ENCODE data around the gene RARS2. TPM values are rescaled to one million over a fixed set of nuclear protein-coding genes. Genes with fewer than 3 reads are reported as not detected.

Gene RARS2
- total RNA-seq, 4 donors from 2014 or later: 11.4 to 21.1 (median 13.4) TPM

- Histone ChIP-seq H3K27me3 (no peaks in the 10 kb centered on the region), H3K36me3 (peaks cover 0 to 16% of the 10 kb centered on the region in 2 donors), H3K9me3 (no peaks in the 10 kb centered on the region), H3K27ac (no peak overlapping the region), H3K4me3 (no peak overlapping the region), H3K4me1 (peaks cover 0 to 5% of the 10 kb centered on the region in 2 donors)
- TF ChIP-seq, protein P1, sequence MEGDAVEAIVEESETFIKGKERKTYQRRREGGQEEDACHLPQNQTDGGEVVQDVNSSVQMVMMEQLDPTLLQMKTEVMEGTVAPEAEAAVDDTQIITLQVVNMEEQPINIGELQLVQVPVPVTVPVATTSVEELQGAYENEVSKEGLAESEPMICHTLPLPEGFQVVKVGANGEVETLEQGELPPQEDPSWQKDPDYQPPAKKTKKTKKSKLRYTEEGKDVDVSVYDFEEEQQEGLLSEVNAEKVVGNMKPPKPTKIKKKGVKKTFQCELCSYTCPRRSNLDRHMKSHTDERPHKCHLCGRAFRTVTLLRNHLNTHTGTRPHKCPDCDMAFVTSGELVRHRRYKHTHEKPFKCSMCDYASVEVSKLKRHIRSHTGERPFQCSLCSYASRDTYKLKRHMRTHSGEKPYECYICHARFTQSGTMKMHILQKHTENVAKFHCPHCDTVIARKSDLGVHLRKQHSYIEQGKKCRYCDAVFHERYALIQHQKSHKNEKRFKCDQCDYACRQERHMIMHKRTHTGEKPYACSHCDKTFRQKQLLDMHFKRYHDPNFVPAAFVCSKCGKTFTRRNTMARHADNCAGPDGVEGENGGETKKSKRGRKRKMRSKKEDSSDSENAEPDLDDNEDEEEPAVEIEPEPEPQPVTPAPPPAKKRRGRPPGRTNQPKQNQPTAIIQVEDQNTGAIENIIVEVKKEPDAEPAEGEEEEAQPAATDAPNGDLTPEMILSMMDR (IDR thresholded peaks at IDR 0.05 in 4 of 5, conservative IDR thresholded peaks at IDR 0.05 in 1 of 5): no peak
- no peak for TF ChIP-seq POLR2A (IDR thresholded peaks at IDR 0.05)
- in situ Hi-C loops (cut with MboI; ENCODE audit: low sequenced_read_pairs in 4 of 4) (no loop called here), intact Hi-C loops (cut with DNase I; ENCODE audit: low total_unique reads) (no loop called here)
- DNase-seq (no peak), ATAC-seq (no peak)
Observed at GRCh38 chr6:87543696-87544473, 45.9 kb downstream of the RARS2 start.

- H3K27me3 ChIP-seq: no peaks in the 10 kb centered on the region
- no peak for TF ChIP-seq POLR2A (IDR thresholded peaks at IDR 0.05)
- TF ChIP-seq, protein P1 (IDR thresholded peaks at IDR 0.05 in 4 of 5, conservative IDR thresholded peaks at IDR 0.05 in 1 of 5): no peak
- intact Hi-C loops (cut with DNase I; ENCODE audit: low total_unique reads) (no loop called here), in situ Hi-C loops (cut with MboI; ENCODE audit: low sequenced_read_pairs in 4 of 4) (no loop called here)
- no peak overlapping the region for H3K4me3 ChIP-seq
- H3K36me3 ChIP-seq: peaks cover 0 to 18% of the 10 kb centered on the region in 2 donors
- H3K27ac ChIP-seq: no peak overlapping the region
- DNase-seq (no peak), ATAC-seq (no peak)
- peaks cover 0 to 5% of the 10 kb centered on the region in 2 donors for H3K4me1 ChIP-seq
- H3K9me3 ChIP-seq: no peaks in the 10 kb centered on the region
Observed at GRCh38 chr6:87541744-87542143, 48.0 kb downstream of the RARS2 start.

DNA sequence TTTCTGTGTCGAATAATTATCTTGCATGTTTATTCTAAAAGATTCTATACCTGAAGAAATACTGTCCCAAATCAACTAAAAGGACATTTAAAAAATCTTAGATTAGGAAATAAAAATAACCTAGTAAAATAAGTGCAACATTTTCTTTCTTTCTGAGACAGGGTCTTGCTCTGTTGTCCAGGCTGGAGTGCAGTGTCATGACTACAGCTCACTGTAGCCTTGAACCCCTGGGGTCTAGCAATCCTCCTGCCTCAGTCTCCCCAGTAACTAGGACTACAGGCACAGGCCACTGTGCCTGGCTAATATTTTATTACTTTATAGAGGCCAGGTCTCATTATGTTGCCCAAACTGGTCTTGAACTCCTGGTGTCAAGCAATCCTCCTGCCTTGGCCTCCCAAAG, 48.7 kb downstream of the RARS2 start:
- Histone ChIP-seq H3K4me3 (no peak overlapping the region), H3K36me3 (peaks cover 0 to 18% of the 10 kb centered on the region in 2 donors), H3K27me3 (no peaks in the 10 kb centered on the region), H3K9me3 (no peaks in the 10 kb centered on the region), H3K27ac (no peak overlapping the region), H3K4me1 (peaks cover 0 to 5% of the 10 kb centered on the region in 2 donors)
- intact Hi-C loops (cut with DNase I; ENCODE audit: low total_unique reads): no loop called here
- in situ Hi-C loops (cut with MboI; ENCODE audit: low sequenced_read_pairs in 4 of 4): no loop called here
- TF ChIP-seq, protein P1 (IDR thresholded peaks at IDR 0.05 in 4 of 5, conservative IDR thresholded peaks at IDR 0.05 in 1 of 5): no peak
- no peak for TF ChIP-seq POLR2A (IDR thresholded peaks at IDR 0.05)
- DNase-seq (no peak), ATAC-seq (no peak)

DNA sequence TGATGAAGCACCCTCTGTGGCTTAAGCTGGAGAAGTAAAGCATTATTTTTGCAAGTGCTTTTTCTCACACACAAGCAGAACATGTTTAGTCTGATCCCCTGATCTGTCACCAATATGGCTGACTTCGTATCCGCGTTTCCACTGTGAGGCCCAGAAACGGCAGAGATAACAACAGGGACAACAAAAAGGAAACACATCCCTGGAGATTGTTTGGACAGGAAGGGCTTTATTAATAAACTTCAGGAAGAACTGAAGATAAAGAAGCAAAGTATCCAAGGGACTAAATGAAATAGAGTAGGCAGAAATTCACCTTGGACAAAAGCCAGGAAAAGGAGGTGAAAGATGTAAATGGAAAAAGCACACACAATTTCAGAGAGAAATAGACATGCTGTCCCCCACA, 49.2 kb downstream of the RARS2 start:
- H3K4me3 ChIP-seq: no peak overlapping the region
- H3K4me1 ChIP-seq: peaks cover 0 to 5% of the 10 kb centered on the region in 2 donors
- in situ Hi-C loops (cut with MboI; ENCODE audit: low sequenced_read_pairs in 4 of 4) (no loop called here), intact Hi-C loops (cut with DNase I; ENCODE audit: low total_unique reads) (no loop called here)
- H3K27me3 ChIP-seq: no peaks in the 10 kb centered on the region
- no peak for ATAC-seq
- peaks cover 0 to 18% of the 10 kb centered on the region in 2 donors for H3K36me3 ChIP-seq
- H3K9me3 ChIP-seq: no peaks in the 10 kb centered on the region
- DNase-seq: no peak
- peak overlapping the region in 1 of 4 donors; percentile 2 for H3K27ac ChIP-seq
- TF ChIP-seq POLR2A (IDR thresholded peaks at IDR 0.05): no peak
- TF ChIP-seq, protein P1 (IDR thresholded peaks at IDR 0.05 in 4 of 5, conservative IDR thresholded peaks at IDR 0.05 in 1 of 5): no peak

Measured in gastrocnemius medialis (tissue), 4 donors.